ENCODE results near the gene THAP10. TPM values are rescaled to one million over a fixed set of nuclear protein-coding genes. Genes with fewer than 3 reads are reported as not detected.

The THAP10 gene
- total and polyA plus RNA-seq, 9 of the 15 experiments (the other 6 are each of a cell fraction or from before 2014, with no cell fraction given), result 0.04 to 0.28 (median 0.09) TPM; not detected in 3

- TF ChIP-seq THRAP3 (IDR thresholded peaks at IDR 0.05; ENCODE audit: borderline replicate concordance) (no peak), ZNF197 (CRISPR knock-in tag; IDR thresholded peaks at IDR 0.05; ENCODE audit: low read depth) (no peak), FIP1L1 (IDR thresholded peaks at IDR 0.05; ENCODE audit: low read depth, low read length, poor library complexity, severe bottlenecking) (no peak), NFIC (IDR thresholded peaks at IDR 0.05) (no peak), ZBED1 (IDR thresholded peaks at IDR 0.05) (no peak), THRB (CRISPR knock-in tag; conservative IDR thresholded peaks at IDR 0.05) (no peak), DEAF1 (CRISPR knock-in tag; IDR thresholded peaks at IDR 0.05) (no peak)
Measured at GRCh38 chr15:70853318-70853972, 38.8 kb downstream of the THAP10 start (continued).

All from K562 (cell line).